Renal pelvis (tissue), 4 donors: ENCODE results near the gene SARNP. TPM values are rescaled to one million over a fixed set of nuclear protein-coding genes. Genes with fewer than 3 reads are reported as not detected.

Experiments
- DNase-seq: peaks from one replicate; pipeline ENCODE4 v3.0.0-alpha.2; 2013
- polyA plus RNA-seq, 3 donors: library from polyadenylated mRNA; unstranded; fragments of 120-200 nt; gene quantifications; one replicate each; pipeline ENCODE4 v1.2.1, GENCODE V29; 2013; ENCODE audit not compliant: insufficient read length in 3 of 3

SARNP gene
- polyA plus RNA-seq, 3 donors: 105 to 132 (median 112) TPM

DNA sequence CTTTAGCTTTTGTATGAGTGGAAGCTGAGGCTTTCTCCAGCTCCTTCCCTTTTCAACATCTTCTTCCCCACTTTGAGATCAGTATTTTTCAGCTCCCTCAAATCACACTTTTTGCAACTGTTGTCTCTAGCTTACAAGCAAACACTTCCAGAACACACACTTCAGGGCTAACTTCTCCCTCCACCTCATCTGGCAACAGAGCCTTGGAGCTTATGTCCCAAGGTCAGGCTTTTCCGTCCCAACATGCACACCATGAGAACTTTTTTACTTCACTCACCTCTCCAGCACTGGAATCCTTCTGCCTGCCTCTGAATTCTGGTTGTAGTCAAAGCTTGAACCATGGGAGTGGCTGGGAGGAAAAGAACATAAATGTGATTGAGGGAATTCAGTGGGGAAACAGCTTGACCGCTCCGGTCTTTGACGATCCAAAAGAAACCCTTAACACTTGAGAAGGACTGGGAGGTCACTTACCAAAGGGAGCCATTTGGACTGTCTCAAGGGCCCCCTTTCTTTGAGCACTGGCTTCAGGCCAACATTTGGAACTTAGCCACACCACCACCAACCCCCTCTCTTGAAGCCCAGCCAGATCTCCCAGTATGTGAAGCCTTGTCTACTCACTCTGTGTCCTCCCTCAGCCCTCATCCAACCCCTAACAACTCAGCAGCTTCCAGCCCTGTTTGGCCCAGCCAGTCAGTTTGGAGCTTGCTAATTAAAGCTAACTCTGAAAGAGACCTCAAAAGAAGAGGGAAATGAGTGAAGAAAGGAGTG lies 105.6 kb downstream of the SARNP start:
- no peak for DNase-seq

DNA sequence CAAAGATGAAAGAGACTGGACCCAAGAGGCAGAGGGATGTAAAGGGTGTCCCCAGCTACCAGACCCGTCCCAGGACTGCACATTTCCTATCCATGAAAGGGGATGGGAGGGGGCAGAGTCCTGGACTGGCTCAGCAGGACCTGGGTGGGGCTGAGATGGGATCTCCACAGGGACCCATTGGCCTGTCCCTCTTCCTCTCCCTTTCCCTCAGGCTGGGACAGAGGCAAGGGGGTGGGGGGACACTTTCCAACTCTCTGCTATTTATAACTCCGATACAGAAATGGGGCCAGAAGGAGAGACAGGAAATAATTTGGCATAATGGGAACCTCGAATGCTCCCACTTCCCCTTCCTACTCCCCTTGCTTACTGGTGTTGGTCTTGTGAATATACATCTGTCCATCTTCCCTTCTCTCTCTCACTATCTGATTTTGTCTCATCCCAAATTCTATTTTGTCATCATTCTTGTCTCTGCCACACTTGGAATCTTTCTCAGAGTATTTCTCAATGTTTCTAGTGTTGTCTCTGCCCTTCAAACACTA lies 108.8 kb downstream of the SARNP start:
- no peak for DNase-seq

DNA sequence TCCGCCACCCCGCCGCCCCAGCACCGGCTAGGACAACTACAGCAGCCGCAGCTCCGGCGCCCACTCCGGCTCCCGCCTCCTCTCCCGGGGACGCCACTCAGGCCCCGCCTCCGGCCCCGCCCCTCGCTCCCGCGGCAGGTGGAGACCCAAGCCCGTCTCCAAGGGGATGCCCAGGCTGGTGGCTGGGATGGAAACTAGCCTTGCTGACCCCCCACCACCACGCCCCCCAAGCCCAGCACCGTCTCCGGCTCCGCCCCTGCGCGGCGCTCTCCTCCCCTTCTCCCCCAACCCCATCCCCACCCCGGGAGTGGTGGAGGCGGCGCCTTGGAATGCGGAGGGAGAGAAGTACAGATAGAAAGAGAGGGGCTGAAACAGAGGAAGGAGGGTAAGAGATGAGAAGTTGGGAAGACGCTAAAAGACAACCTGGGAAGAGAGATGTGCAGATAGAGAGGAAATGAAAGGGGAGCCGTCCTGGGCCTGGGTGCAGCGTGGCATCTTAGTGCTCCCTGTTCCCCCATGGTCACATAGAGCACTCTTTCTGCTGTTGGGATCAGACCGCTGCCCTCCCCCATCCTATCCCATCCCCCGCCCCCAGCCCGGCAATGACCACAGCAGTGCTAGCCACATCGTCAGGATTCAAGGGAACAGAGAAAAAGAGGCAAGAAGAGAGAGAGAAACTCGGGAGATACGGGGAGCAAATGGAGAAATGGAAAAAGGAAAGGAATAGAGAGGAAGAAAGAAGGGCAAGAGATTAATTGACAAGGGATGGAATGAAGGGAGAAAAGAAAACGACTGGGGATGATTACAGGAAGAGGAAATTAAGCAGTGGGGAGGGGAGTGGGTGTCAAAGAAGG lies 109.5 kb downstream of the SARNP start, which contains the start of gene ITGA7:
Gene ITGA7, minus strand, starts transcription at position 64 of the 854 bp plus-strand sequence. CDS start 222 bp downstream, outside the sequence.
- DNase-seq: no peak

Other genes starting within 250 kb of the SARNP start
- gene OR2AP1, start 245.3 kb downstream of the SARNP start, polyA plus RNA-seq: not detected
- gene OR10P1, start 180.8 kb downstream of the SARNP start, polyA plus RNA-seq: not detected
- 10 to 100 TPM; 38.2 to 43.3 (median 38.9) TPM for gene ITGA7, start 109.8 kb downstream of the SARNP start, polyA plus RNA-seq
- gene BLOC1S1, start 101.7 kb downstream of the SARNP start, polyA plus RNA-seq: 100 to 1,000 TPM; 114 to 141 (median 120) TPM
- gene RDH5, start 97.3 kb downstream of the SARNP start, polyA plus RNA-seq: 10 to 100 TPM; 22.2 to 41.6 (median 41.4) TPM
- gene CD63, start 88.7 kb downstream of the SARNP start, polyA plus RNA-seq: 100 to 1,000 TPM; 637 to 739 (median 680) TPM
- 10 to 100 TPM; 21.3 to 24.6 (median 23.9) TPM for gene GDF11, start 74.6 kb downstream of the SARNP start, polyA plus RNA-seq
- gene ORMDL2, start 317 bp upstream of the SARNP start, polyA plus RNA-seq: 10 to 100 TPM; 30.2 to 36.3 (median 34.8) TPM
- gene DNAJC14, start 11.9 kb upstream of the SARNP start, polyA plus RNA-seq: 10 to 100 TPM; 44.8 to 46.9 (median 45.3) TPM
- 1 to 10 TPM in 1 of 3 donors, under 1 TPM in 2; 0.61 to 1.2 (median 0.77) TPM for gene MMP19, start 25.2 kb upstream of the SARNP start, polyA plus RNA-seq
- gene PYM1, start 110.2 kb upstream of the SARNP start, polyA plus RNA-seq: 10 to 100 TPM; 33.2 to 41.1 (median 36.7) TPM
- gene DGKA, start 113.4 kb upstream of the SARNP start, polyA plus RNA-seq: 10 to 100 TPM; 17.7 to 26.1 (median 17.7) TPM
- gene PMEL, start 148.3 kb upstream of the SARNP start, polyA plus RNA-seq: 1 to 10 TPM; 3.3 to 5.2 (median 3.6) TPM
- 10 to 100 TPM; 60.6 to 74.6 (median 61.6) TPM for gene CDK2, start 149.1 kb upstream of the SARNP start, polyA plus RNA-seq
- 100 to 1,000 TPM; 149 to 175 (median 158) TPM for gene RAB5B, start 156.4 kb upstream of the SARNP start, polyA plus RNA-seq
- gene SUOX, start 179.6 kb upstream of the SARNP start, polyA plus RNA-seq: 10 to 100 TPM; 49.5 to 56.8 (median 53.3) TPM
- 10 to 100 TPM; 15.8 to 23.6 (median 20.1) TPM for gene IKZF4, start 203.3 kb upstream of the SARNP start, polyA plus RNA-seq
- 100 to 1,000 TPM; 366 to 522 (median 513) TPM for gene RPS26, start 224.2 kb upstream of the SARNP start, polyA plus RNA-seq